ENCODE data around the gene SOD3. TPM values are rescaled to one million over a fixed set of nuclear protein-coding genes. Genes with fewer than 3 reads are reported as not detected.

SOD3 gene
- total and polyA plus RNA-seq, 9 of the 15 experiments (the other 6 are each of a cell fraction or from before 2014, with no cell fraction given), result 0.10 to 0.31 (median 0.24) TPM; not detected in 6

GRCh38 chr4:24835696-24836095 is 40.3 kb downstream of the SOD3 start:
- Histone ChIP-seq H3K4me1 (replicated peaks in 1 of 2; ENCODE audit: control insufficient read depth in 2 of 2, insufficient read depth in 2 of 2, low read length in 2 of 2) (no peaks in the 10 kb centered on the region), H3K27ac (ENCODE audit: extremely low read depth, low read depth, low read length) (no peak overlapping the region), H3K9ac (ENCODE audit: insufficient read depth in 1 of 2, low read depth in 2 of 2, low read length in 2 of 2) (no peak overlapping the region), H3K9me3 (replicated peaks; ENCODE audit: control insufficient read depth, insufficient read depth, low read depth, low read length) (no peaks in the 10 kb centered on the region), H3K9me1 (ENCODE audit: control insufficient read depth, insufficient read depth, low read length) (no peaks in the 10 kb centered on the region), H3K4me2 (ENCODE audit: insufficient read depth, low read length) (no peak overlapping the region), H3K79me2 (ENCODE audit: control insufficient read depth, insufficient read depth, low read length) (no peaks in the 10 kb centered on the region), H3K27me3 (ENCODE audit: control insufficient read depth in 2 of 2, insufficient read depth in 2 of 2, low read length in 2 of 2) (peaks cover 9 to 31% of the 10 kb centered on the region in 2 experiments), H3K36me3 (ENCODE audit: control insufficient read depth, insufficient read depth, low read length) (no peaks in the 10 kb centered on the region), H3K4me3 (no peak overlapping the region), H4K20me1 (replicated peaks; ENCODE audit: control insufficient read depth, insufficient read depth, low read length) (no peaks in the 10 kb centered on the region), H2AFZ (ENCODE audit: low read depth, low read length) (no peak overlapping the region)
- TF ChIP-seq NR2C1 (IDR thresholded peaks at IDR 0.05), result no peak
- TF ChIP-seq NR2C1 (tag; IDR thresholded peaks at IDR 0.05), result no peak
- no peak for TF ChIP-seq HNRNPLL (IDR thresholded peaks at IDR 0.05; ENCODE audit: low read depth, low read length, poor library complexity, severe bottlenecking)
- no peak for TF ChIP-seq ZNF561 (CRISPR knock-in tag; conservative IDR thresholded peaks at IDR 0.05)
- TF ChIP-seq ZNF668 (CRISPR knock-in tag; IDR thresholded peaks at IDR 0.05), result no peak
- TF ChIP-seq RBM22 (IDR thresholded peaks at IDR 0.05; ENCODE audit: low read depth, low read length, poor library complexity, severe bottlenecking), result no peak
- no peak for TF ChIP-seq CCNT2 (IDR thresholded peaks at IDR 0.05; ENCODE audit: borderline replicate concordance, extremely low read depth, insufficient read length, low read depth, low read length)
- TF ChIP-seq FOXP1 (CRISPR knock-in tag; IDR thresholded peaks at IDR 0.05), result no peak
- TF ChIP-seq HNRNPH1 (optimal IDR thresholded peaks at IDR 0.05; ENCODE audit: low read depth, low read length), result no peak
- no peak for TF ChIP-seq CHD1 (IDR thresholded peaks at IDR 0.05; ENCODE audit: low read length)
- no peak for TF ChIP-seq MECOM (CRISPR knock-in tag; IDR thresholded peaks at IDR 0.05)
- TF ChIP-seq ATF7 (IDR thresholded peaks at IDR 0.05), result no peak
- no peak for TF ChIP-seq NR1H2 (CRISPR knock-in tag; IDR thresholded peaks at IDR 0.05)
- no peak for TF ChIP-seq NFIC (IDR thresholded peaks at IDR 0.05)
- TF ChIP-seq PHTF2 (CRISPR knock-in tag; IDR thresholded peaks at IDR 0.05), result no peak
- no peak for TF ChIP-seq PRMT5 (CRISPR knock-in tag; IDR thresholded peaks at IDR 0.05)
- no peak for TF ChIP-seq MNT (conservative IDR thresholded peaks at IDR 0.05)
- no peak for TF ChIP-seq ZBTB49 (CRISPR knock-in tag; IDR thresholded peaks at IDR 0.05; ENCODE audit: borderline replicate concordance)
- DNase-seq (ENCODE audit: extremely low read depth in 1 of 4, low spot score in 3 of 4), result no peak
- ChIA-PET CTCF (ENCODE audit: low intra/inter-chr PET ratio) (no interaction called here), POLR2A (no interaction called here)
- 0% methylated on average over 4 of the region's 4 CpGs for WGBS (ENCODE audit: insufficient coverage, low coverage, missing lambda C conversion rate)
- no TSS peak for BruUV-seq (replicated peaks)
- in situ Hi-C loops (cut with MboI), result no loop called here
- intact Hi-C loops (cut with micrococcal nuclease), result no loop called here
- no peak for ATAC-seq
- FAIRE-seq, result no peak

All from K562 (cell line).